Measurements from ENCODE around the gene SEPHS2. TPM values are rescaled to one million over a fixed set of nuclear protein-coding genes. Genes with fewer than 3 reads are reported as not detected.

SEPHS2 gene
- total RNA-seq, 1 experiment from 2014 or later: 8.4 TPM

DNA sequence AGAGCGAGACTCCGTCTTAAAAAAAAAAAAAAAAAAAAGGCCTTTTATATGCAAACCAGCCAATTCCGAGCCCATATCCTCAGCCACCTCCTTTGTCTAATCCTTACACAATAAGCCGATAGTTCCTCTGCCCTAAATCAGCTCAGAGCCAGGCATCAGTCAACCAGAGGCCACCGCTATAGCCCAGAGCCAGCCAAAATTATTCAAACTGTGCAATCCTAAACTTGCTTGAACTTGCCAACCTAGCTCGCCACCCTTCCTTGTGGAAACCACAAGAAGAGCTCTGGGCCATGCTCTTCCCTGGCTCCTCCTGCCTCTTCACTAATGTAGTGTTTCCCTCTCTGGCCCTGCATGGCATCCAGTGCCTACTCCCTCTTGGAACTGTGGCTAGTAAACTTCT is 44.5 kb upstream of the SEPHS2 start:
- ATAC-seq: no peak
- intact Hi-C loops (cut with micrococcal nuclease): no loop called here
- H3K9ac ChIP-seq (ENCODE audit: low read length): no peak overlapping the region
- H3K27ac ChIP-seq (ENCODE audit: low read length): no peak overlapping the region
- H3K9me3 ChIP-seq (ENCODE audit: low read length): no peaks in the 10 kb centered on the region
- H3K79me2 ChIP-seq (ENCODE audit: low read length): no peaks in the 10 kb centered on the region
- H3K4me2 ChIP-seq (ENCODE audit: low read length): no peak overlapping the region
- no peaks in the 10 kb centered on the region for H3K9me2 ChIP-seq (replicated peaks; ENCODE audit: low read length)
- CTCF ChIA-PET: no interaction called here
- no peaks in the 10 kb centered on the region for H3K27me3 ChIP-seq (ENCODE audit: low read length)
- BruUV-seq (replicated peaks): no TSS peak
- H3K36me3 ChIP-seq (ENCODE audit: low read depth, low read length): no peaks in the 10 kb centered on the region
- no peak for TF ChIP-seq EZH2 (IDR thresholded peaks at IDR 0.05; ENCODE audit: low read length, unreplicated experiment)
- TF ChIP-seq EZH2phosphoT487 (IDR thresholded peaks at IDR 0.05; ENCODE audit: borderline replicate concordance, low read length): no peak
- TF ChIP-seq, protein P1, sequence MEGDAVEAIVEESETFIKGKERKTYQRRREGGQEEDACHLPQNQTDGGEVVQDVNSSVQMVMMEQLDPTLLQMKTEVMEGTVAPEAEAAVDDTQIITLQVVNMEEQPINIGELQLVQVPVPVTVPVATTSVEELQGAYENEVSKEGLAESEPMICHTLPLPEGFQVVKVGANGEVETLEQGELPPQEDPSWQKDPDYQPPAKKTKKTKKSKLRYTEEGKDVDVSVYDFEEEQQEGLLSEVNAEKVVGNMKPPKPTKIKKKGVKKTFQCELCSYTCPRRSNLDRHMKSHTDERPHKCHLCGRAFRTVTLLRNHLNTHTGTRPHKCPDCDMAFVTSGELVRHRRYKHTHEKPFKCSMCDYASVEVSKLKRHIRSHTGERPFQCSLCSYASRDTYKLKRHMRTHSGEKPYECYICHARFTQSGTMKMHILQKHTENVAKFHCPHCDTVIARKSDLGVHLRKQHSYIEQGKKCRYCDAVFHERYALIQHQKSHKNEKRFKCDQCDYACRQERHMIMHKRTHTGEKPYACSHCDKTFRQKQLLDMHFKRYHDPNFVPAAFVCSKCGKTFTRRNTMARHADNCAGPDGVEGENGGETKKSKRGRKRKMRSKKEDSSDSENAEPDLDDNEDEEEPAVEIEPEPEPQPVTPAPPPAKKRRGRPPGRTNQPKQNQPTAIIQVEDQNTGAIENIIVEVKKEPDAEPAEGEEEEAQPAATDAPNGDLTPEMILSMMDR (conservative IDR thresholded peaks at IDR 0.05; ENCODE audit: low read depth, low read length): no peak
- H4K20me1 ChIP-seq (ENCODE audit: low read length): no peaks in the 10 kb centered on the region
- H3K4me1 ChIP-seq (ENCODE audit: insufficient read depth, low read length): peaks cover 6% of the 10 kb centered on the region
- POLR2A ChIA-PET (ENCODE audit: unreplicated experiment): no interaction called here
- H3F3A ChIP-seq (ENCODE audit: low read length, unreplicated experiment): no peaks in the 10 kb centered on the region
- no peak overlapping the region for H3K4me3 ChIP-seq (ENCODE audit: low read length)
- DNase-seq: no peak
- no peak overlapping the region for H2AFZ ChIP-seq (ENCODE audit: low read length)

DNA sequence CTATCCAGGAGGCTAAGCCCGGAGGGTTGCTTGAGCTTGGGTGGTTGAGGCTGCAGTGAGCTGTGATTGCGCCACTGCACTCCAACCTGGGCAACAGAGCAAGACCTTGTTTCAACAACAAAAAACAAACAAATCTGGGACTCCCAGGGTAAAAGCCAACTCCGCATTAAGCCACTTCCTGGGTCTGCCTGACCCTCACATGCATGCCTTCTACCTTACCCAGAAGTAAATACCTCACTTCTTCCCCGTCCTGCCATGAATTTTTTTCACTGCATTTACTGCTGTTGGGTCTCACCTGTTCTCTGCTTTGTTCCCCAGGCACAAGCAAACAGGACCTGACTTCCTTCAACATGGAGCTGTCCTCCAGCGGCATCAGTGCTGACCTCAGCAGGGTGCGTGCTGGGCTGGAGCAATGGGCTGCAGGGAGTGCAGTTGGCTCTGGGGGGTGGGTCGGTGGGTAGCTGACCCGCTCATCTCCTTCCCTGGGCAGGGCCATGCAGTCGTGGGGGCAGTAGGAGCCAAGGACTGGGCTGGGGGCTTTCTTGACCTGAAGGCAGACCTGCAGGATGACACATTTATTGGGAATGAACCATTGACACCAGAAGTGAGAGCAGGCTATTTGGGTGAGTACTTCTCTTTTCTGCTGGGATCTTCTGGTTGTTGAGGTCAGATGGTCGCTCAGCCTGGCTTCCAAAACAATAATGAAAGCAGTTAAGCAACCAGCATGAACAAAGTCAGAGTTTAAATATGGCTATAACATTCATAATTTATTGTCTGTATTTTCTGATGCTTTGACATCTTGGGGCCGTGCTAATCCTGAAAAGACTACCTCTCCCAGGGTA is 43.3 kb upstream of the SEPHS2 start:
- H3K4me3 ChIP-seq (ENCODE audit: low read length): no peak overlapping the region
- H3K36me3 ChIP-seq (ENCODE audit: low read depth, low read length): no peaks in the 10 kb centered on the region
- DNase-seq: no peak
- no peak overlapping the region for H3K4me2 ChIP-seq (ENCODE audit: low read length)
- no peaks in the 10 kb centered on the region for H4K20me1 ChIP-seq (ENCODE audit: low read length)
- H3K27me3 ChIP-seq (ENCODE audit: low read length): no peaks in the 10 kb centered on the region
- ATAC-seq: no peak
- H3K9me3 ChIP-seq (ENCODE audit: low read length): no peaks in the 10 kb centered on the region
- ChIA-PET CTCF (interaction anchor here (0.5 kb wide), 1 partner anchor 40 kb away, joined by 4 read pairs; no protein-coding TSS in a partner anchor), POLR2A (ENCODE audit: unreplicated experiment) (no interaction called here)
- intact Hi-C loops (cut with micrococcal nuclease): no loop called here
- peaks cover 6% of the 10 kb centered on the region for H3K4me1 ChIP-seq (ENCODE audit: insufficient read depth, low read length)
- no peaks in the 10 kb centered on the region for H3K79me2 ChIP-seq (ENCODE audit: low read length)
- no peak overlapping the region for H3K27ac ChIP-seq (ENCODE audit: low read length)
- TF ChIP-seq EZH2 (IDR thresholded peaks at IDR 0.05; ENCODE audit: low read length, unreplicated experiment) (no peak), EZH2phosphoT487 (IDR thresholded peaks at IDR 0.05; ENCODE audit: borderline replicate concordance, low read length) (no peak)
- TF ChIP-seq, protein P1 (conservative IDR thresholded peaks at IDR 0.05; ENCODE audit: low read depth, low read length): no peak
- H2AFZ ChIP-seq (ENCODE audit: low read length): no peak overlapping the region
- no peaks in the 10 kb centered on the region for H3F3A ChIP-seq (ENCODE audit: low read length, unreplicated experiment)
- no TSS peak for BruUV-seq (replicated peaks)
- no peaks in the 10 kb centered on the region for H3K9me2 ChIP-seq (replicated peaks; ENCODE audit: low read length)
- H3K9ac ChIP-seq (ENCODE audit: low read length): no peak overlapping the region

DNA sequence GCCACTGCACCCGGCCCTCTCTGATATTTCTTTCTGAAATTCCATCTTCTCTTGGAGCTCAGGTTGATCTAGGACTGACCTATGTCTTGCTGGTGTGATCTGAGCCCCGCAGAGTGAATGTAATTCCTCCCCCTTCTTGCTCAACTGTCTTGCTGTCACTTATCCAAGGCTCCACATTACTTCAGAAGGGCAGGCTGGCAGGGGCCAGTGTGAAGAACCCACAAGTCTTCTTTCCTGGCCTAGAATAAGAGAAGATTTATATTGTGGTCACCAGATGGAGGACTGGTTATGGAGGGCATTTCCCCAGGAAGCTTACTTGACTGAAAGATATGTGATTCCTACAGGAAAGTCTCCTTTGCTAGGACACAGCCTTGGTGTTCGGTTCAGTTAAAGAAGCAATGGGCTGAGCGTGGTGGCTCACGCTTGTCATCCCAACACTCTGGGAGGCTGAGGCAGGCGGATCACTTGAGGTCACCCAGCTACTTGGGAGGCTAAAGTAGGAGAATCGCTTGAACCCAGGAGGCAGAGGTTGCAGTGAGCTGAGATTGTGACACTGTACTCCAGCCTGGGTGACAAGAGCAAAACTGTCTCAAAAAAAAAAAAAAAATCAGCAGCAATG is 40.3 kb upstream of the SEPHS2 start:
- H3K27ac ChIP-seq (ENCODE audit: low read length): no peak overlapping the region
- BruUV-seq (replicated peaks): no TSS peak
- H3K9ac ChIP-seq (ENCODE audit: low read length): no peak overlapping the region
- H3K9me2 ChIP-seq (replicated peaks; ENCODE audit: low read length): no peaks in the 10 kb centered on the region
- no peaks in the 10 kb centered on the region for H3K27me3 ChIP-seq (ENCODE audit: low read length)
- H3K36me3 ChIP-seq (ENCODE audit: low read depth, low read length): no peaks in the 10 kb centered on the region
- H3K9me3 ChIP-seq (ENCODE audit: low read length): no peaks in the 10 kb centered on the region
- no peak for ATAC-seq
- no peak for DNase-seq
- TF ChIP-seq, protein P1 (conservative IDR thresholded peaks at IDR 0.05; ENCODE audit: low read depth, low read length): no peak
- no peak for TF ChIP-seq EZH2phosphoT487 (IDR thresholded peaks at IDR 0.05; ENCODE audit: borderline replicate concordance, low read length)
- no peak for TF ChIP-seq EZH2 (IDR thresholded peaks at IDR 0.05; ENCODE audit: low read length, unreplicated experiment)
- intact Hi-C loops (cut with micrococcal nuclease): no loop called here
- H3K4me2 ChIP-seq (ENCODE audit: low read length): no peak overlapping the region
- CTCF ChIA-PET: no interaction called here
- H3K4me1 ChIP-seq (ENCODE audit: insufficient read depth, low read length): no peaks in the 10 kb centered on the region
- no peaks in the 10 kb centered on the region for H3F3A ChIP-seq (ENCODE audit: low read length, unreplicated experiment)
- no peak overlapping the region for H2AFZ ChIP-seq (ENCODE audit: low read length)
- H3K79me2 ChIP-seq (ENCODE audit: low read length): no peaks in the 10 kb centered on the region
- H4K20me1 ChIP-seq (ENCODE audit: low read length): no peaks in the 10 kb centered on the region
- POLR2A ChIA-PET (ENCODE audit: unreplicated experiment): no interaction called here
- H3K4me3 ChIP-seq (ENCODE audit: low read length): no peak overlapping the region
